WI38 (cell line): Measurements from ENCODE around the gene ACO2.

Experiments
- H3K4me3 ChIP-seq: 2 replicates; pipeline ENCODE4 v1.5.1; 2011; ENCODE audit warnings: low read depth, mild to moderate bottlenecking, control low read depth, low read length
- CTCF ChIP-seq: IDR thresholded peaks from 2 replicates; pipeline ENCODE4 v1.5.1; 2012; ENCODE audit warnings: low read depth, mild to moderate bottlenecking, control low read depth, low read length

ACO2 gene

GRCh38 chr22:41478891-41479521 is 10.1 kb downstream of the ACO2 start:
- no peak for TF ChIP-seq CTCF

DNA sequence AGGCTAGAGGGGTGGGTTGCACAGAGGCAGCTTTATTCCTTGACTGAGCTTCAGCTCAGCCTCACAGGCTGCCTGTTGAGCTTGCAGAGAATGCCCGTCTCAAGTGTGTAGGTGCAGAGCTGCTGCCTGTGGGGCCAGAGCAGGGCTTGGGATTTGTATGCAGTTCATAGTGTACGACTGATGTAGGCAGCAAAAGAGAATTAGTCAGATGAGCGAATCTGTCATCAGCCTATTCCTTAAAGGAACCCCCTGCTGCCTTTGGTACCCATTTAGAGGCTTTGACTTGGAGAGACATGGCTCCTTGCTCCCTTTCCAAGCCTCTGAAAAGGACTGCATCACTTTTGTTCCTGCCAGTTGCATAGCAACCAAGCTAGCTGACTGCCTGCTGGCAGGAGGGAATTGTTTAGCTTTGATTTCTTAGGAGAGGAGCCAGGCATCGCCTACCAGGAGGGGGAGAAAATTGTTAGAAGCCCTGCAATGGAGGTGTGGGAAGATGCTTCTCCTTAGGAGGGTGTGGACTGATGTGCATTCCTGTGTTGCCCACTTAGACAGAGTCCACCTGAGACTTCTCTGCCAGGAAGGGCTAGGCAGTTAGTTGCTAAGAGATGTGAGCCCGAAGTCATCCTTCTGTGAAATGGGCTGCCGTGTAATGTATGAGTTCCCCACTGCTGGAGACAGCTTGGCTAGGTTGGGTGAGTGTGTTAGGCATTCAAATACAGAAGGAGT is 10.9 kb downstream of the ACO2 start:
- TF ChIP-seq CTCF = no peak
- H3K4me3 ChIP-seq = no peak overlapping the region

More at GRCh38 chr22:41478891-41479521, 10.1 kb downstream of the ACO2 start:
- no peak overlapping the region for H3K4me3 ChIP-seq

GRCh38 chr22:41480397-41480735 is 11.4 kb downstream of the ACO2 start:
- no peak for TF ChIP-seq CTCF
- H3K4me3 ChIP-seq = no peak overlapping the region

DNA sequence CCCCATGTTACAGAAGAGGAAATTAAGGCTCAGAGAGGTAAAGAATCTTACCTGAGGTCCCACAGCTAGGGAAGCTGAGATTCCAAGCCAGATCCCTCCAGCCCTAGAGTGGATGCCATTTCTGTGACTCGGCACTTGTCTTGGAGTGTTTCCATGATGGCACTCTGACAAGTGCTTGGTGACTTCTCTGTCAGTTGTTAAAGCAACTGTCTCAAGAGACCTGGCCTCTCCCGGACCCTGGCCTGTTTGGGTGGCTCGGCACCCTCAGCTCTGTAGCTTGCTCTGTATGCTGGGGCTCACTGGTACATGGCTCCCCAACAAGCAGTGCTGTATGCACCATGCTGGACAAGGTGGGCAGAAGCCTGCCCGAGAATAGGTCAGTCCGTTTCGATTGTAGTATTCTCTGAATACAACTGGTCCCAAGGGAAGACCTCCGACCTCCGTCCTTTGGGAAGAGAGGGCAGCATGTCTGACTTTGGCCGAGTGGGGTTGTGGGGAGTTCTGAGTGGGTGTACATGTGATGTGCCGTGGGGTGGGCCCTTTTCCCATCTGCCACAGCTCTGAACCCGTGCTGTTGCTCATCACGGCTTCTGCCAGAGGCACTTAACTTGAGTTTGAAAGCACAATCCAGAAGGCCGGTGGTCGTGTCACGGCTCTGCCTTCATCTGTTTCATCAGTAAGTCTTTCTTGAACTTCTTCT is 12.4 kb downstream of the ACO2 start:
- H3K4me3 ChIP-seq = no peak overlapping the region

DNA sequence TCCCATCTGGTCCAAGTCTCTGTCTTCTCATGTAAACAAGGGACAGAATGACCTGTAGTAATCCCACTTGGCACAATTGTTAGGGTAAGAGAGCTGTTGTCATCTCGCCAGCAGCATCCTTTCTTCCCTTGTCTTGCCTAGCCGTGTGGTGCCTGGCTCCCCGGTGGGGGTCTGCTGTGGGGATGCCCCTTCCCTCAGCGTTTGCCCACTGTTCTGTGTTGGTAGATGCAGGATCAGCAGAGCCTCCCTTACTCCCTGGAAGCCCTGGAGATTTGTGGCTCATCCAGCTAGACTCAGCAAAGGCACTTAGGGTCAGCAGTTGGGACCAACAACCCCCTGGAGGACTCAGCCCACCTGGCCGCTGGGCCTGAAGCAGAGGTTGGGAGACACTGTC is 13.0 kb downstream of the ACO2 start:
- no peak overlapping the region for H3K4me3 ChIP-seq
- TF ChIP-seq CTCF = no peak

More for the DNA sequence above, 12.4 kb downstream of the ACO2 start:
- TF ChIP-seq CTCF = no peak

GRCh38 chr22:41482319-41482935 is 13.5 kb downstream of the ACO2 start:
- no peak for TF ChIP-seq CTCF

More at GRCh38 chr22:41482319-41482935, 13.5 kb downstream of the ACO2 start:
- H3K4me3 ChIP-seq = no peak overlapping the region
